ENCODE data around the gene COL5A1.

GRCh38 chr9:134664446-134664845, 22.8 kb downstream of the COL5A1 start:
- TF ChIP-seq, protein P1, sequence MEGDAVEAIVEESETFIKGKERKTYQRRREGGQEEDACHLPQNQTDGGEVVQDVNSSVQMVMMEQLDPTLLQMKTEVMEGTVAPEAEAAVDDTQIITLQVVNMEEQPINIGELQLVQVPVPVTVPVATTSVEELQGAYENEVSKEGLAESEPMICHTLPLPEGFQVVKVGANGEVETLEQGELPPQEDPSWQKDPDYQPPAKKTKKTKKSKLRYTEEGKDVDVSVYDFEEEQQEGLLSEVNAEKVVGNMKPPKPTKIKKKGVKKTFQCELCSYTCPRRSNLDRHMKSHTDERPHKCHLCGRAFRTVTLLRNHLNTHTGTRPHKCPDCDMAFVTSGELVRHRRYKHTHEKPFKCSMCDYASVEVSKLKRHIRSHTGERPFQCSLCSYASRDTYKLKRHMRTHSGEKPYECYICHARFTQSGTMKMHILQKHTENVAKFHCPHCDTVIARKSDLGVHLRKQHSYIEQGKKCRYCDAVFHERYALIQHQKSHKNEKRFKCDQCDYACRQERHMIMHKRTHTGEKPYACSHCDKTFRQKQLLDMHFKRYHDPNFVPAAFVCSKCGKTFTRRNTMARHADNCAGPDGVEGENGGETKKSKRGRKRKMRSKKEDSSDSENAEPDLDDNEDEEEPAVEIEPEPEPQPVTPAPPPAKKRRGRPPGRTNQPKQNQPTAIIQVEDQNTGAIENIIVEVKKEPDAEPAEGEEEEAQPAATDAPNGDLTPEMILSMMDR (IDR thresholded peaks at IDR 0.05), result no peak
- no peak for TF ChIP-seq EZH2 (IDR thresholded peaks at IDR 0.05)
- no peak for TF ChIP-seq EZH2phosphoT487 (IDR thresholded peaks at IDR 0.05)
